Stimulated activated CD4-positive, alpha-beta T cell treated with anti-CD3 and anti-CD28 coated beads, Interleukin-2, amount 100 ng/mL, for 24 hours (primary cell): ENCODE results near the gene PDE6B.

Source experiments
- DNase-seq, 2 donors: peaks; one replicate each; pipeline ENCODE4 v3.0.0-alpha.2; 2020

The PDE6B gene

GRCh38 chr4:708631-708933 is 83.2 kb downstream of the PDE6B start:
- DNase-seq: no peak

GRCh38 chr4:709348-709747 is 84.0 kb downstream of the PDE6B start:
- DNase-seq: no peak

GRCh38 chr4:710116-710515 is 84.7 kb downstream of the PDE6B start:
- no peak for DNase-seq

GRCh38 chr4:710916-711315 is 85.5 kb downstream of the PDE6B start:
- no peak for DNase-seq

GRCh38 chr4:712093-712492 is 86.7 kb downstream of the PDE6B start:
- no peak for DNase-seq

- DNase-seq: no peak
Observed at GRCh38 chr4:712916-713632, 87.7 kb downstream of the PDE6B start.

- DNase-seq: no peak
Observed at GRCh38 chr4:714087-714486, 88.7 kb downstream of the PDE6B start.

- no peak for DNase-seq
Observed at GRCh38 chr4:717601-718320, 92.4 kb downstream of the PDE6B start.

GRCh38 chr4:718460-718859 is 93.1 kb downstream of the PDE6B start:
- no peak for DNase-seq
